ENCODE results near the gene HTD2.

HTD2 gene

GRCh38 chr3:58357402-58357801 lies 51.1 kb downstream of the HTD2 start:
- no peak for DNase-seq (ENCODE audit: low read depth in 2 of 2)

DNA sequence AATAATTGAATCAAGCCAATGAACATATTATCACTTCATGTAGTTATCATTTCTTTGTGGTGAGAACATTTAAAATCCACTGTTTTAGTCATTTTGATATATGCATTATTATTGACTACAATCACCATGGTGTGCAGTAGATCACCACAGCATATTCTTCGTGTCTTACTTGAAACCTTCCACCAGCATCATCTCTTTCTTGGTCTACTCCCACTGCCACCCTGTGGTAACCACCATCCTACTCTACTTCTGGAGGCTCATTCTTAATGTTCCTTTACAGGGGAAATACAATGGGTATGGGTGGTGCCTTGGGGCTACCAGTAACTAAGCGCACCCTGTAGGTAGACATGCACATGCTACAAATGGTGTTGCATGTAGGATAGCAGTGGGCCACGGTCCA lies 51.8 kb downstream of the HTD2 start:
- no peak for DNase-seq (ENCODE audit: low read depth in 2 of 2)

DNA sequence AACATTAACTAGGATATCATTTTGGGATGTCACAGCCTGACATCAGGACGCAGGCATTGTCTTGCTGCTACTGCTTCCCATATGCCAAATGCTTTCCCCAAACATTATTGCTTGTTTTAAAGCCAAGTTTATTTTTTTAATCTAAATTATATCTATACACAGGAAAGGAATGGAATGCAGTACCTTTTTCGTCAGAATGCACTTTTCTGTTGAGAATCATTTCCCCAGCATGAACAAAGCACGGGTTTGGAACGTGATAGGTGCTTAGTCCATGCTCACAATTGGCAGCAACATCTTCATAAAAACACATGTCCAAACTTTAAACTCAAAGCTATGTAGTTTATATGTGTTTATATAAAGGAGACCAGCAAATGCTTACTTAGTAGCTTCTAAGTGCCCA lies 52.5 kb downstream of the HTD2 start:
- no peak for DNase-seq (ENCODE audit: low read depth in 2 of 2)

GRCh38 chr3:58359621-58360020 lies 53.3 kb downstream of the HTD2 start:
- no peak for DNase-seq (ENCODE audit: low read depth in 2 of 2)

DNA sequence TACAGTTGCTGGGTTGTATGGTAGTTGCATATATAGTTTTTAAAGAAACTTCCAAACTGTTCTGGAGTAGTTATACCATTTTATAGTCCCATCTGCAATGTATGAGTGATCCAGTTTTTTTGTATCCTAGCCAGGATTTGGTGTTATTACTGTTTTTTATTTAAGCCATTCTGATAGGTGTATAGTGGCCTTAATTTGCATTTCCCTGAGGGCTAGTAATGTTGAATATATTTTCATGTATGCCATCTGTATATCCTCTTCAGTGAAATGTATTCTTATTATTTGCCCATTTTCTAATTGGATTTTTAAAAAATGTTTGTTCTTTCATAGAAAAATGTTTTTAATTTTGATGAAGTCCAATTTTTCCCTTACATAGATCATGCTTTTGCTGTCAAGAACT lies 55.5 kb downstream of the HTD2 start:
- no peak for DNase-seq (ENCODE audit: low read depth in 2 of 2)

GRCh38 chr3:58366699-58367098 lies 60.4 kb downstream of the HTD2 start:
- no peak for DNase-seq (ENCODE audit: low read depth in 2 of 2)

GRCh38 chr3:58369038-58369437 lies 62.7 kb downstream of the HTD2 start:
- DNase-seq (ENCODE audit: low read depth in 2 of 2) = no peak

Measured in stimulated activated CD8-positive, alpha-beta memory T cell treated with anti-CD3 and anti-CD28 coated beads, Interleukin-2, amount 100 ng/mL, for 1 hour (primary cell).